HepG2 (cell line): ENCODE data around the gene GUK1. TPM values are rescaled to one million over a fixed set of nuclear protein-coding genes. Genes with fewer than 3 reads are reported as not detected.

Experiments
- ARID5B ChIP-seq: IDR thresholded peaks from 2 replicates; pipeline ENCODE4 v1.4.0; 2020; ENCODE audit warnings: mild to moderate bottlenecking, missing genetic modification reagents
- ATF1 ChIP-seq: IDR thresholded peaks from 2 replicates; pipeline ENCODE4 v1.6.1; 2016; ENCODE audit warnings: mild to moderate bottlenecking, control low read depth
- ATF7 ChIP-seq, 2 experiments: fragments of 450-650 bp in 1 of 2; sonication (generic) in 1 of 2; formaldehyde crosslinking in 1 of 2; IDR thresholded peaks; 2 replicates each; pipeline versions ENCODE4 v1.4.0 to v1.6.1; 2016 to 2020; ENCODE audit warnings: antibody characterized with exemption in 1 of 2, mild to moderate bottlenecking in 1 of 2, missing genetic modification reagents in 1 of 2
- CENPT ChIP-seq: sonication (generic); formaldehyde crosslinking; IDR thresholded peaks from 2 replicates; pipeline ENCODE4 v1.8.0; 2022; ENCODE audit warnings: low read depth, mild to moderate bottlenecking, moderate library complexity, missing genetic modification reagents
- ETV6 ChIP-seq: sonication (generic); formaldehyde crosslinking; conservative IDR thresholded peaks from 2 replicates; pipeline ENCODE4 v1.4.0; 2020; ENCODE audit warnings: missing genetic modification reagents
- FOXC1 ChIP-seq: sonication (generic); formaldehyde crosslinking; IDR thresholded peaks from 2 replicates; pipeline ENCODE4 v1.8.0; 2022; ENCODE audit warnings: mild to moderate bottlenecking, missing genetic modification reagents, borderline replicate concordance
- FOXO4 ChIP-seq: sonication (generic); formaldehyde crosslinking; conservative IDR thresholded peaks from 2 replicates; pipeline ENCODE4 v1.8.1; 2023; ENCODE audit warnings: missing genetic modification reagents
- HINFP ChIP-seq: sonication (generic); formaldehyde crosslinking; IDR thresholded peaks from 2 replicates; pipeline ENCODE4 v1.4.0; 2020; ENCODE audit warnings: low read depth, mild to moderate bottlenecking, missing genetic modification reagents
- HOXA5 ChIP-seq: sonication (generic); formaldehyde crosslinking; IDR thresholded peaks from 2 replicates; pipeline ENCODE4 v1.4.0; 2020; ENCODE audit warnings: missing genetic modification reagents
- MATR3 ChIP-seq: sonication (generic); formaldehyde crosslinking; IDR thresholded peaks from 2 replicates; pipeline ENCODE4 v1.4.0; 2020; ENCODE audit warnings: missing genetic modification reagents
- NCOA2 ChIP-seq: sonication (generic); formaldehyde crosslinking; IDR thresholded peaks from 2 replicates; pipeline ENCODE4 v1.8.0; 2022; ENCODE audit warnings: inconsistent platforms
- PAXIP1 ChIP-seq: sonication (generic); formaldehyde crosslinking; conservative IDR thresholded peaks from 2 replicates; pipeline ENCODE4 v1.4.0; 2020; ENCODE audit warnings: mild to moderate bottlenecking, missing genetic modification reagents, moderate library complexity
- POLR2AphosphoS2 ChIP-seq: IDR thresholded peaks from 2 replicates; pipeline ENCODE4 v1.6.1; 2011; ENCODE audit warnings: low read depth, low read length, improper control_type of control experiment
- TRIM24 ChIP-seq: sonication (generic); formaldehyde crosslinking; IDR thresholded peaks from 2 replicates; pipeline ENCODE4 v1.8.0; 2022; ENCODE audit warnings: mild to moderate bottlenecking, missing genetic modification reagents
- ZBTB3 ChIP-seq: sonication (generic); formaldehyde crosslinking; IDR thresholded peaks from 2 replicates; pipeline ENCODE4 v1.4.0; 2020; ENCODE audit warnings: low read depth, mild to moderate bottlenecking, moderate library complexity, missing genetic modification reagents, borderline replicate concordance
- ZNF552 ChIP-seq: sonication (generic); formaldehyde crosslinking; IDR thresholded peaks from 2 replicates; pipeline ENCODE4 v1.9.0; 2022; ENCODE audit warnings: missing genetic modification reagents, mild to moderate bottlenecking, borderline replicate concordance
- ZNF557 ChIP-seq: sonication (generic); formaldehyde crosslinking; IDR thresholded peaks from 2 replicates; pipeline ENCODE4 v1.4.0; 2020; ENCODE audit warnings: missing genetic modification reagents
- ZNF816 ChIP-seq: sonication (generic); formaldehyde crosslinking; IDR thresholded peaks from 2 replicates; pipeline ENCODE4 v1.8.0; 2022; ENCODE audit warnings: missing genetic modification reagents, mild to moderate bottlenecking, borderline replicate concordance
- polyA plus RNA-seq, 8 experiments: library from polyadenylated mRNA; depleted of rRNA in 3 of 8; stranded (reverse) in 7 of 8; unstranded in 1 of 8; fragments of >200 nt; fragmentation: Illumina TruSeq in 4 of 8; extraction: Trizol in 4 of 8; gene quantifications; 2 replicates each; pipeline versions ENCODE4 v1.2.1 to v1.2.3, GENCODE V29; 2011 to 2016; ENCODE audit warnings: low read depth in 4 of 8, missing spikeins in 1 of 8, mixed read lengths in 1 of 8; ENCODE audit not compliant: insufficient read depth in 1 of 8
- total RNA-seq, 5 experiments: library from RNA; depleted of rRNA; stranded (reverse); fragments of >200 nt; fragmentation: Illumina TruSeq; extraction: Trizol; gene quantifications; 2 replicates each; pipeline ENCODE4 v1.2.3, GENCODE V29; 2016; ENCODE audit warnings: low read depth in 1 of 5

Gene GUK1
- total and polyA plus RNA-seq, 2 of the 13 experiments (the other 11 are each of a cell fraction or from before 2014, with no cell fraction given) = 116 to 154 TPM

GRCh38 chr1:228139931-228140723, at the start of gene GUK1 (continued):
- TF ChIP-seq ZNF816 (CRISPR knock-in tag) = no peak
- no peak for TF ChIP-seq NCOA2 (CRISPR knock-in tag)
- no peak for TF ChIP-seq ZNF552 (CRISPR knock-in tag)
- no peak for TF ChIP-seq MATR3 (CRISPR knock-in tag)
- peak; percentile 6; the same call in 1 of the 2 replicates for TF ChIP-seq ARID5B
- no peak for TF ChIP-seq ETV6 (CRISPR knock-in tag)
- TF ChIP-seq HINFP (CRISPR knock-in tag) = no peak
- TF ChIP-seq HOXA5 (CRISPR knock-in tag) = peak; percentile 64; the same call in 1 of the 2 replicates
- no peak; the same call in 1 of the 2 replicates for TF ChIP-seq CENPT (CRISPR knock-in tag)
- TF ChIP-seq PAXIP1 = peak; percentile 62; the same call in 1 of the 2 replicates
- no peak for TF ChIP-seq FOXO4
- TF ChIP-seq POLR2AphosphoS2 = no peak
- no peak for TF ChIP-seq TRIM24
- peak; percentile 63; the same call in 1 of the 2 replicates for TF ChIP-seq FOXC1 (CRISPR knock-in tag)
- TF ChIP-seq ZNF557 (CRISPR knock-in tag) = no peak
- TF ChIP-seq ATF7 (IDR thresholded peaks at IDR 0.05) = peak; percentile 93
- TF ChIP-seq ATF7 (CRISPR knock-in tag; IDR thresholded peaks at IDR 0.05) = peak; percentile 84
- peak; percentile 94 for TF ChIP-seq ATF1 (CRISPR knock-in tag)
- 0 out of 2 replicates have a peak, but pooled peaks have one; percentile 33 for TF ChIP-seq ZBTB3 (CRISPR knock-in tag)
